ENCODE results near the gene PPP1R16B. TPM values are rescaled to one million over a fixed set of nuclear protein-coding genes. Genes with fewer than 3 reads are reported as not detected.

The PPP1R16B gene
- total RNA-seq, 2 donors from 2014 or later: 1.3 to 1.9 TPM

DNA sequence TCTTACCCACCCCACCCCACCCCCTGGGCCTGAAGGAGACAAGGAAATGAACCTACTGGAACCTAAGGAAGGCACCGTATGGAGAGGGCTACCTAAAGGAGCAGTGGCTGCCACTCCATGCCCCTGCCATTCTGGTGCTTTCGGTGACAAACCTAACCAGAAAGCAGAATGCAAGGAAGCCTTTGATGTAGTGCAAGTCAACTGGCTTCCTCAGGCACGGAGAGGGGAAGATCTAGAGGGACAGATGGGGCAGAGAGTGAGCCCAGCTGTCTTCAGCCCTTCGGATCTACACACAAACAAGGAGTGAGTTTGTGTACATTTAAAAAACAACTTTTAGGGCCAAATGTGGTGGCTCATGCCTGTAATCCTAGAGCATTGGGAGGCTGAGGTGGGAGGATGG, 39.5 kb downstream of the PPP1R16B start:
- H3K4me3 ChIP-seq: no peak overlapping the region
- H3K27me3 ChIP-seq (replicated peaks; ENCODE audit: insufficient read depth): peaks cover 3% of the 10 kb centered on the region
- 79% methylated on average over 4 of the region's 4 CpGs for WGBS
- DNase-seq (ENCODE audit: low spot score): no peak
- no peaks in the 10 kb centered on the region for H3K4me1 ChIP-seq (replicated peaks)
- H3K36me3 ChIP-seq: no peaks in the 10 kb centered on the region
- H3K27ac ChIP-seq: no peak overlapping the region
- no peak for TF ChIP-seq POLR2A (IDR thresholded peaks at IDR 0.05)
- no peak for TF ChIP-seq POLR2AphosphoS5 (IDR thresholded peaks at IDR 0.05)
- TF ChIP-seq, protein P1, sequence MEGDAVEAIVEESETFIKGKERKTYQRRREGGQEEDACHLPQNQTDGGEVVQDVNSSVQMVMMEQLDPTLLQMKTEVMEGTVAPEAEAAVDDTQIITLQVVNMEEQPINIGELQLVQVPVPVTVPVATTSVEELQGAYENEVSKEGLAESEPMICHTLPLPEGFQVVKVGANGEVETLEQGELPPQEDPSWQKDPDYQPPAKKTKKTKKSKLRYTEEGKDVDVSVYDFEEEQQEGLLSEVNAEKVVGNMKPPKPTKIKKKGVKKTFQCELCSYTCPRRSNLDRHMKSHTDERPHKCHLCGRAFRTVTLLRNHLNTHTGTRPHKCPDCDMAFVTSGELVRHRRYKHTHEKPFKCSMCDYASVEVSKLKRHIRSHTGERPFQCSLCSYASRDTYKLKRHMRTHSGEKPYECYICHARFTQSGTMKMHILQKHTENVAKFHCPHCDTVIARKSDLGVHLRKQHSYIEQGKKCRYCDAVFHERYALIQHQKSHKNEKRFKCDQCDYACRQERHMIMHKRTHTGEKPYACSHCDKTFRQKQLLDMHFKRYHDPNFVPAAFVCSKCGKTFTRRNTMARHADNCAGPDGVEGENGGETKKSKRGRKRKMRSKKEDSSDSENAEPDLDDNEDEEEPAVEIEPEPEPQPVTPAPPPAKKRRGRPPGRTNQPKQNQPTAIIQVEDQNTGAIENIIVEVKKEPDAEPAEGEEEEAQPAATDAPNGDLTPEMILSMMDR (IDR thresholded peaks at IDR 0.05): no peak
- intact Hi-C loops (cut with DNase I): no loop called here
- no peaks in the 10 kb centered on the region for H3K9me3 ChIP-seq

DNA sequence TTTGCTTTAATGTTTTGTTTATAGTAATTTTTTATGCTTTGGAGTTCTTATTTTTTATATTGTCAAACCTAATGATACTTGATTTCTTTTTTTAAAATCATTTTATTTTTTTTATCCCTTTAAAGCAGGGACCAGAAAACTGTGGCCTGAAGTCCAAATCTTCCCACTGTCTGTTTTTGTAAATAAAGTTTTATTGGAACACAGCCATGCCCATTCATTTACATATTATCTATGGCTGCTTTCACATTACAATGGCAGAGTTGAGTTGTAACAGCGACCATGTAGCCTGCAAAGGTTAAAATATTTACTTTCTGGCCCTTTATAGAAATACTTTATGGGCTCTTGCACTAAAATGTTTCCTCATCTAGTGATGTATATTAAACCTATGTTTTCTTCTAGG, 42.3 kb downstream of the PPP1R16B start:
- H3K4me3 ChIP-seq: no peak overlapping the region
- H3K36me3 ChIP-seq: no peaks in the 10 kb centered on the region
- H3K9me3 ChIP-seq: no peaks in the 10 kb centered on the region
- no peak overlapping the region for H3K27ac ChIP-seq
- TF ChIP-seq, protein P1 (IDR thresholded peaks at IDR 0.05): no peak
- TF ChIP-seq POLR2AphosphoS5 (IDR thresholded peaks at IDR 0.05) (no peak), POLR2A (IDR thresholded peaks at IDR 0.05) (no peak)
- H3K27me3 ChIP-seq (replicated peaks; ENCODE audit: insufficient read depth): no peaks in the 10 kb centered on the region
- no peaks in the 10 kb centered on the region for H3K4me1 ChIP-seq (replicated peaks)
- no peak for DNase-seq (ENCODE audit: low spot score)
- intact Hi-C loops (cut with DNase I): no loop called here
- 57% methylated on average over 1 of the region's 1 CpG for WGBS

DNA sequence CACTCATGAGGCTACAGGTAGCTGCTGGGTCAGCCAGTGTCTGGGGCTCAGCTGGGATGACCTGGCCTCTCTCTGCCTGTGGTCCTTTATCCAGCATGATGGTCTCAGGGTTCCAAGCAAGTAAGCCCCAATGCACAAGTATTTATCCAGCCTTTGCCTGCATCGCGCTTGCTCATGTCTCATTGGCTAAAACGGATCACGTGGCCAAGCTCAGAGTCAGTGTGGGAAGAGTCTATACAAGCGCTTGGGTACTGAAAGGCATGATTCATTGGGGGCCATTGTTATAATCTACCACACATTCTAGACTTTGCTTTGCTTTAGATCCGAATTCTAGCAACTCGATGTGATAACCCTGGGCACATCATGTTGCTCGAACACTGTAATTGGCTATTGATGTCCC, 48.3 kb downstream of the PPP1R16B start:
- Histone ChIP-seq H3K27ac (no peak overlapping the region), H3K9me3 (no peaks in the 10 kb centered on the region), H3K4me1 (replicated peaks) (no peaks in the 10 kb centered on the region), H3K36me3 (no peaks in the 10 kb centered on the region), H3K4me3 (no peak overlapping the region), H3K27me3 (replicated peaks; ENCODE audit: insufficient read depth) (no peaks in the 10 kb centered on the region)
- 89% methylated on average over 8 of the region's 8 CpGs for WGBS
- intact Hi-C loops (cut with DNase I): no loop called here
- TF ChIP-seq POLR2AphosphoS5 (IDR thresholded peaks at IDR 0.05): no peak
- TF ChIP-seq POLR2A (IDR thresholded peaks at IDR 0.05): no peak
- TF ChIP-seq, protein P1 (IDR thresholded peaks at IDR 0.05): no peak
- no peak for DNase-seq (ENCODE audit: low spot score)

DNA sequence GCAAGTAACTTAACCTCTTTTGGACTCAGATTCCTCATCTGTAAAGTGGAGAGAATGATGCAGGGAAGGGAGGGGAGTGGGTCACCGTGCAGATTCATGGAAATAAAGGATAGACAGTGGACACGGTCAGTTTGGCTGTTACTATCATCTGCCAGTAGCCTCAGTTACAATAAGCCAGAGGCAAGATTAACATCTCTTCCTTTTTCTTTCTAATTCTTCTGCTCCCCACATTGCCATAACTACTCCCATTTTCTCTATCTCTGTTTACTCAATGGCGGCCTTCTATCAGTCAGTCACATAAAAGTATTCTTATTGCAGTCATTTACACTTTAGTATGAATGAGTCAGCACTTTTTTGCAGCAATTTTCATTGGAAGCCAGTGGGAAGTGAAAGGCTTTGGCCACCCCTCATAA, 49.2 kb downstream of the PPP1R16B start:
- Histone ChIP-seq H3K9me3 (no peaks in the 10 kb centered on the region), H3K4me1 (replicated peaks) (no peaks in the 10 kb centered on the region), H3K36me3 (no peaks in the 10 kb centered on the region), H3K4me3 (no peak overlapping the region), H3K27ac (no peak overlapping the region), H3K27me3 (replicated peaks; ENCODE audit: insufficient read depth) (no peaks in the 10 kb centered on the region)
- TF ChIP-seq POLR2AphosphoS5 (IDR thresholded peaks at IDR 0.05) (no peak), POLR2A (IDR thresholded peaks at IDR 0.05) (no peak)
- TF ChIP-seq, protein P1 (IDR thresholded peaks at IDR 0.05): no peak
- intact Hi-C loops (cut with DNase I): no loop called here
- 64% methylated on average over 3 of the region's 3 CpGs for WGBS
- DNase-seq (ENCODE audit: low spot score): no peak

DNA sequence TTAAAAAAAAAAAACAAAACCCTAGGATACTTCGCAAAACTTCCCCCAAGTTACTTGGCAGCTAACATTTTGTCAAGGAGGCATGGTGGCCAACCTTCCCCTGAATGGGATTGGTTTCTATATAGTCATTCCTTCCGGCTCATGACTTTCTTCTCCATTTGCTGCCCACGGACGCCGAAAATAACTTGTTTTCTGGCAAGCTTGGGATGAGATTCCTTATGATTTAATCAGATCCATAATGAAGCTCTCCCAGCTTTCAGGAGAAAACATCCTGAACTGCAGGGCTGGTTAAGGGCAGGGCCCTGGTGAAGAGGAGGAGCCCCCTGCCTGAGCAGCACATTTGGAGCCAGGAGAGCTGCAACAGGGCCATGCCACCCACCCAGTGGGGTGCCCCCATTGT, 49.9 kb downstream of the PPP1R16B start:
- DNase-seq (ENCODE audit: low spot score): no peak
- Histone ChIP-seq H3K4me1 (replicated peaks) (no peaks in the 10 kb centered on the region), H3K4me3 (no peak overlapping the region), H3K36me3 (no peaks in the 10 kb centered on the region), H3K9me3 (no peaks in the 10 kb centered on the region), H3K27me3 (replicated peaks; ENCODE audit: insufficient read depth) (no peaks in the 10 kb centered on the region), H3K27ac (no peak overlapping the region)
- intact Hi-C loops (cut with DNase I): no loop called here
- WGBS: 57% methylated on average over 5 of the region's 5 CpGs
- TF ChIP-seq, protein P1 (IDR thresholded peaks at IDR 0.05): no peak
- TF ChIP-seq POLR2AphosphoS5 (IDR thresholded peaks at IDR 0.05) (no peak), POLR2A (IDR thresholded peaks at IDR 0.05) (no peak)

Measured in prostate gland (tissue), 2 donors.